CD14-positive monocyte (primary cell): ENCODE measurements around the gene TMEM30B. TPM values are rescaled to one million over a fixed set of nuclear protein-coding genes. Genes with fewer than 3 reads are reported as not detected.
"Not testable (repeated sequence)": the region's sequence is repeated elsewhere in the genome, so short reads cannot be mapped to it uniquely, and the experiment has no call there.

Source experiments
- DNase-seq, 3 donors: peaks; one replicate each; pipeline ENCODE4 v3.0.0-alpha.2; 2011 to 2022
- H2AFZ ChIP-seq: 2 replicates; pipeline ENCODE4 v1.6.0; 2012; ENCODE audit warnings: mild to moderate bottlenecking, low read depth, low read length, inconsistent platforms; ENCODE audit not compliant: insufficient read depth, poor library complexity, severe bottlenecking
- H3K27ac ChIP-seq, 2 donors: 1 replicate in 1 of 2; 2 replicates in 1 of 2; pipeline ENCODE4 v1.5.1; 2012 to 2013; ENCODE audit warnings: low read length in 2 of 2, control low read depth in 1 of 2, inconsistent platforms in 1 of 2, low read depth in 1 of 2, mild to moderate bottlenecking in 1 of 2
- H3K27me3 ChIP-seq, 2 donors: one replicate each; pipeline versions ENCODE4 v1.6.0 to v1.6.1; 2011 to 2013; ENCODE audit warnings: low read length in 2 of 2; ENCODE audit not compliant: control insufficient read depth in 2 of 2, insufficient read depth in 2 of 2
- H3K36me3 ChIP-seq, 2 donors: replicated peaks in 1 of 2; 1 replicate in 1 of 2; 2 replicates in 1 of 2; pipeline versions ENCODE4 v1.5.1 to v1.6.1; 2012 to 2013; ENCODE audit warnings: low read length in 2 of 2, control low read depth in 1 of 2, inconsistent platforms in 1 of 2, mild to moderate bottlenecking in 1 of 2; ENCODE audit not compliant: insufficient read depth in 2 of 2, control insufficient read depth in 1 of 2
- H3K4me1 ChIP-seq, 2 donors: 1 replicate in 1 of 2; 2 replicates in 1 of 2; pipeline versions ENCODE4 v1.5.1 to v1.6.1; 2012 to 2013; ENCODE audit warnings: low read length in 2 of 2, control low read depth in 1 of 2, inconsistent platforms in 1 of 2, mild to moderate bottlenecking in 1 of 2, moderate library complexity in 1 of 2; ENCODE audit not compliant: insufficient read depth in 2 of 2, control insufficient read depth in 1 of 2
- H3K4me2 ChIP-seq: replicated peaks from 2 replicates; pipeline ENCODE3; 2012; ENCODE audit warnings: low read length, moderate library complexity, mild to moderate bottlenecking; ENCODE audit not compliant: poor library complexity, severe bottlenecking; ENCODE audit errors: extremely low read depth
- H3K4me3 ChIP-seq, 3 experiments: fragments of 200-600 bp in 1 of 3; sonication (generic) in 1 of 3; replicated peaks in 1 of 3; 1 replicate in 2 of 3; 2 replicates in 1 of 3; pipeline ENCODE4 v1.5.1; 2011 to 2013; ENCODE audit warnings: low read length in 3 of 3, mild to moderate bottlenecking in 3 of 3, control low read depth in 2 of 3, low read depth in 2 of 3, inconsistent platforms in 1 of 3, moderate library complexity in 1 of 3
- H3K79me2 ChIP-seq: 2 replicates; pipeline ENCODE4 v1.6.0; 2012; ENCODE audit warnings: mild to moderate bottlenecking, control low read depth, inconsistent platforms, low read length, moderate library complexity; ENCODE audit not compliant: insufficient read depth
- H3K9ac ChIP-seq: 2 replicates; pipeline ENCODE4 v1.6.0; 2017; ENCODE audit warnings: low read length, mild to moderate bottlenecking; ENCODE audit not compliant: insufficient read depth, poor library complexity, severe bottlenecking
- H3K9me3 ChIP-seq, 2 donors: replicated peaks in 1 of 2; 1 replicate in 1 of 2; 2 replicates in 1 of 2; pipeline versions ENCODE4 v1.5.1 to v1.6.1; 2012 to 2013; ENCODE audit warnings: low read length in 2 of 2, control low read depth in 1 of 2; ENCODE audit not compliant: control insufficient read depth in 1 of 2, insufficient read depth in 1 of 2
- H4K20me1 ChIP-seq: 2 replicates; pipeline ENCODE4 v1.6.0; 2012; ENCODE audit warnings: mild to moderate bottlenecking, low read length, control low read depth, moderate library complexity; ENCODE audit not compliant: insufficient read depth
- H3K27ac Mint-ChIP-seq, 7 donors: one replicate each; pipeline ENCODE4 v1.8.0; 2020; ENCODE audit warnings: mild to moderate bottlenecking in 7 of 7, mixed read lengths in 7 of 7, moderate library complexity in 6 of 7, inconsistent platforms in 2 of 7
- H3K27me3 Mint-ChIP-seq, 3 donors: one replicate each; pipeline ENCODE4 v1.8.0; 2021 to 2022; ENCODE audit warnings: low read depth in 3 of 3, mild to moderate bottlenecking in 3 of 3, mixed read lengths in 3 of 3, moderate library complexity in 3 of 3, inconsistent platforms in 1 of 3
- H3K36me3 Mint-ChIP-seq, 2 donors: one replicate each; pipeline ENCODE4 v1.8.0; 2020; ENCODE audit warnings: mixed read lengths in 2 of 2, inconsistent platforms in 1 of 2, mild to moderate bottlenecking in 1 of 2
- H3K4me1 Mint-ChIP-seq: one replicate; pipeline ENCODE4 v1.8.0; 2020; ENCODE audit warnings: mild to moderate bottlenecking, mixed read lengths
- H3K4me3 Mint-ChIP-seq, 2 donors: one replicate each; pipeline ENCODE4 v1.8.0; 2020; ENCODE audit warnings: mild to moderate bottlenecking in 2 of 2, mixed read lengths in 2 of 2, moderate library complexity in 1 of 2
- H3K9me3 Mint-ChIP-seq, 7 donors: one replicate each; pipeline ENCODE4 v1.8.0; 2020 to 2022; ENCODE audit warnings: mixed read lengths in 7 of 7, mild to moderate bottlenecking in 6 of 7, moderate library complexity in 6 of 7, inconsistent platforms in 2 of 7
- WGBS: methylation state at CpG from one replicate; pipeline ENCODE4 v1.1.5; 2013; ENCODE audit warnings: missing lambda C conversion rate; ENCODE audit not compliant: insufficient coverage; 5-methylcytosine and 5-hydroxymethylcytosine counted together
- intact Hi-C, 2 donors: fragments of 100-400 bp; cut with micrococcal nuclease; formaldehyde crosslinking; loops; one replicate each; pipeline versions ENCODE4 v1.15.0 to v1.15.1; 2023
- polyA plus RNA-seq, 3 donors: library from polyadenylated mRNA; depleted of rRNA in 1 of 3; unstranded in 2 of 3; stranded (reverse) in 1 of 3; fragments of 300-500 nt in 2 of 3; fragments of >200 nt in 1 of 3; fragmentation: Illumina TruSeq in 2 of 3; gene quantifications; 1 replicate in 2 of 3; 2 replicates in 1 of 3; pipeline ENCODE4 v1.2.3, GENCODE V29; 2012 to 2021
- TF ChIP-seq, protein P1 (sequence below): fragments of 200-600 bp; IDR thresholded peaks from one replicate; pipeline ENCODE4 v1.8.0; 2022; ENCODE audit warnings: antibody characterized with exemption, mild to moderate bottlenecking

Gene TMEM30B
- polyA plus RNA-seq, 3 donors: not detected

DNA sequence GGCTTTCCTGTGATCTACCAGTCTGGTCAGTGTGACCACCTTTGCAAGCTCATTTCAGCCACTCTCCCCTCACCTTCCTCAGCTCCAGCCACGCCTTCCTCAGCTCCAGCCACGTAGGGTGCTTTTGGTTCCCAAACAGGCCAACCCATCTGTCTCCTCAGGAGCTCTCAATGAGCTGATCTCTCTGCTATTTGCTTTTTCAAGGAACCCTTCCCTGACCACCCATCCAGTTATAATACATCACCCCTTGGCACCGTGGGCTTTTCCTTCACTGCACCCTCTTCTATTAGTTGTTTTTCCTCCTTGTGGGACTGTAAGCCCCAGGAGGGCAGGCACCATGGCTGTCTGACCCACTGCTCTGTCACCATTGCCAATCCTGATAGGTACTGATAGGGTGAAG lies 37.9 kb upstream of the TMEM30B start:
- Histone ChIP-seq H3K79me2 (peaks cover 12% of the 10 kb centered on the region), H4K20me1 (no peaks in the 10 kb centered on the region), H3K4me1 (peaks cover 18 to 19% of the 10 kb centered on the region in 2 donors), H3K4me2 (no peak overlapping the region), H3K36me3 (no peaks in the 10 kb centered on the region), H2AFZ (no peak overlapping the region), H3K4me3 (no peak overlapping the region), H3K27ac (no peak overlapping the region), H3K9me3 (no peaks in the 10 kb centered on the region), H3K27me3 (peaks cover 4 to 11% of the 10 kb centered on the region in 2 donors), H3K9ac (no peak overlapping the region)
- H3K4me3 Mint-ChIP-seq: no peak overlapping the region
- no peak for DNase-seq
- H3K9me3 Mint-ChIP-seq: peaks cover 0 to 4% (median 0%) of the 10 kb centered on the region in 7 donors
- intact Hi-C loops: no loop called here
- peaks cover 12 to 17% (median 16%) of the 10 kb centered on the region in 3 donors for H3K27me3 Mint-ChIP-seq
- WGBS: 96% methylated on average over 2 of the region's 3 CpGs
- peaks cover 0 to 7% of the 10 kb centered on the region in 2 donors for H3K36me3 Mint-ChIP-seq
- TF ChIP-seq, protein P1, sequence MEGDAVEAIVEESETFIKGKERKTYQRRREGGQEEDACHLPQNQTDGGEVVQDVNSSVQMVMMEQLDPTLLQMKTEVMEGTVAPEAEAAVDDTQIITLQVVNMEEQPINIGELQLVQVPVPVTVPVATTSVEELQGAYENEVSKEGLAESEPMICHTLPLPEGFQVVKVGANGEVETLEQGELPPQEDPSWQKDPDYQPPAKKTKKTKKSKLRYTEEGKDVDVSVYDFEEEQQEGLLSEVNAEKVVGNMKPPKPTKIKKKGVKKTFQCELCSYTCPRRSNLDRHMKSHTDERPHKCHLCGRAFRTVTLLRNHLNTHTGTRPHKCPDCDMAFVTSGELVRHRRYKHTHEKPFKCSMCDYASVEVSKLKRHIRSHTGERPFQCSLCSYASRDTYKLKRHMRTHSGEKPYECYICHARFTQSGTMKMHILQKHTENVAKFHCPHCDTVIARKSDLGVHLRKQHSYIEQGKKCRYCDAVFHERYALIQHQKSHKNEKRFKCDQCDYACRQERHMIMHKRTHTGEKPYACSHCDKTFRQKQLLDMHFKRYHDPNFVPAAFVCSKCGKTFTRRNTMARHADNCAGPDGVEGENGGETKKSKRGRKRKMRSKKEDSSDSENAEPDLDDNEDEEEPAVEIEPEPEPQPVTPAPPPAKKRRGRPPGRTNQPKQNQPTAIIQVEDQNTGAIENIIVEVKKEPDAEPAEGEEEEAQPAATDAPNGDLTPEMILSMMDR: no peak
- H3K27ac Mint-ChIP-seq: no peak overlapping the region
- H3K4me1 Mint-ChIP-seq: peaks cover 23% of the 10 kb centered on the region

DNA sequence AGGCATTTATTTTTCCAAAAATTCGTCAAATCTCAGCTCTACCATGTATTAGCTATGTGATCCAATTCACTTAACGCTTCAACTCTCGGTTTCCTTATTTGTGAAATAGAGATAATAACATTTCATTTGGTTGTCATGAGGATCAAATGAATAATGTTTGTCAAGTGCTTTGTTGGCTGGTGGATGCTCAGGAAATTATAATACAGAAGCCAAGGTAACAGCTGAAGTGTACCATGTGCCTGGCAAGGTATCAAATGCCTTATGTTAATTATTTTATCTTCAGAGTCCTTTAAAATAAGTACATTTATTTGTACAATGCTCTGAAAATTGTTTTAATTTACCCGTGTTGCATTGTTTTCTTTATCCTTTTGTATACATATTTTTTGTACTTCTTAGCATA lies 34.2 kb upstream of the TMEM30B start:
- H3K9ac ChIP-seq: no peak overlapping the region
- Mint-ChIP-seq H3K27ac (no peak overlapping the region), H3K27me3 (peaks cover 0 to 4% (median 0%) of the 10 kb centered on the region in 3 donors), H3K4me1 (no peaks in the 10 kb centered on the region), H3K9me3 (peaks cover 6 to 24% (median 16%) of the 10 kb centered on the region in 7 donors), H3K36me3 (no peaks in the 10 kb centered on the region), H3K4me3 (no peak overlapping the region)
- intact Hi-C loops: no loop called here
- H3K36me3 ChIP-seq: no peaks in the 10 kb centered on the region
- H3K27ac ChIP-seq: no peak overlapping the region
- H3K4me2 ChIP-seq: no peak overlapping the region
- H2AFZ ChIP-seq: no peak overlapping the region
- no peaks in the 10 kb centered on the region for H4K20me1 ChIP-seq
- no peaks in the 10 kb centered on the region for H3K79me2 ChIP-seq
- TF ChIP-seq, protein P1: no peak
- H3K4me1 ChIP-seq: peaks cover 0 to 4% of the 10 kb centered on the region in 2 donors
- no peaks in the 10 kb centered on the region for H3K27me3 ChIP-seq
- no peak for DNase-seq
- no CpG with 5 or more reads among the region's 4 CpGs for WGBS
- H3K9me3 ChIP-seq: peaks cover 11 to 16% of the 10 kb centered on the region in 2 donors
- no peak overlapping the region for H3K4me3 ChIP-seq

DNA sequence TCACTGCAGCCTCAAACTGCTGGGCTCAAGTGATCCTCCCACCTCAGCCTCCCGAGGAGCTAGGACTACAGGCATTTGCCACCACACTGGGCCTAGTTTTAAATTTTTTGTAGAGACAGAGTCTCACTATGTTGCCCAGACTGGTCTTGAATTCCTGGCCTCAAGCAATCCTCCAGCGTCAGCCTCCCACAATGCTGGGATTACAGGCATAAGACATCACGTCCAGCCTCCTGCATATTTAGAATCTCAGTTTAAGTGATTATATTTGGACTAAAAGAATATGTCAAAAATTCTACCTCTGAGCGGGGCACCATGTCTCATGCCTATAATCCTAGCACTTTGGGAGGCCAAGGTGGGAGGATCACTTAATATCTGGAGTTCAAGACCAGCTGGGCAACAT lies 27.6 kb upstream of the TMEM30B start:
- H3K4me1 Mint-ChIP-seq, H3K27ac ChIP-seq, H3K36me3 Mint-ChIP-seq, H3K4me1 ChIP-seq, H3K36me3 ChIP-seq, H3K79me2 ChIP-seq, H2AFZ ChIP-seq, intact Hi-C loops, H3K9ac ChIP-seq, H3K27me3 ChIP-seq, H3K4me3 ChIP-seq, H3K27me3 Mint-ChIP-seq, DNase-seq, H3K27ac Mint-ChIP-seq, H4K20me1 ChIP-seq, H3K4me3 Mint-ChIP-seq, H3K4me2 ChIP-seq: not testable (repeated sequence)
- peaks cover 21 to 36% of the 10 kb centered on the region in 2 donors for H3K9me3 ChIP-seq
- WGBS: 81% methylated on average over 2 of the region's 4 CpGs
- peaks cover 16 to 39% (median 32%) of the 10 kb centered on the region in 7 donors for H3K9me3 Mint-ChIP-seq
